ENCODE results near the gene TCERG1L.
"Not testable (repeated sequence)": the region's sequence is repeated elsewhere in the genome, so short reads cannot be mapped to it uniquely, and the experiment has no call there.

TCERG1L gene

GRCh38 chr10:131141207-131141606 is 170.3 kb downstream of the TCERG1L start:
- Histone ChIP-seq H3K27me3 (ENCODE audit: insufficient read depth, low read depth) (peaks cover 6% of the 10 kb centered on the region; the same call in 1 of the 2 replicates), H4K20me1 (ENCODE audit: insufficient read depth) (no peaks in the 10 kb centered on the region), H3K9ac (no peak overlapping the region), H3K4me3 (IDR thresholded peaks at IDR 0.05; ENCODE audit: insufficient read depth, low read depth, low read length) (no peak overlapping the region), H3K4me1 (ENCODE audit: low read depth, poor library complexity, severe bottlenecking) (no peaks in the 10 kb centered on the region), H3K4me2 (no peak overlapping the region), H2AFZ (ENCODE audit: low read depth) (no peak overlapping the region), H3K36me3 (ENCODE audit: insufficient read depth) (no peaks in the 10 kb centered on the region), H3K27ac (no peak overlapping the region), H3K79me2 (ENCODE audit: insufficient read depth, low read depth) (no peaks in the 10 kb centered on the region)
- no peak for TF ChIP-seq CTCF (conservative IDR thresholded peaks at IDR 0.05; ENCODE audit: low read depth, low read length)

GRCh38 chr10:131140606-131141005 is 170.9 kb downstream of the TCERG1L start:
- H3K4me1 ChIP-seq (ENCODE audit: low read depth, poor library complexity, severe bottlenecking), result no peaks in the 10 kb centered on the region
- no peak overlapping the region for H2AFZ ChIP-seq (ENCODE audit: low read depth)
- H3K36me3 ChIP-seq (ENCODE audit: insufficient read depth), result no peaks in the 10 kb centered on the region
- H3K79me2 ChIP-seq (ENCODE audit: insufficient read depth, low read depth), result no peaks in the 10 kb centered on the region
- H3K4me3 ChIP-seq (IDR thresholded peaks at IDR 0.05; ENCODE audit: insufficient read depth, low read depth, low read length), result no peak overlapping the region
- H3K27ac ChIP-seq, result no peak overlapping the region
- H4K20me1 ChIP-seq (ENCODE audit: insufficient read depth), result no peaks in the 10 kb centered on the region
- H3K4me2 ChIP-seq, result no peak overlapping the region
- TF ChIP-seq CTCF (conservative IDR thresholded peaks at IDR 0.05; ENCODE audit: low read depth, low read length), result no peak
- no peak overlapping the region for H3K9ac ChIP-seq
- H3K27me3 ChIP-seq (ENCODE audit: insufficient read depth, low read depth), result peaks cover 6% of the 10 kb centered on the region; the same call in 1 of the 2 replicates

GRCh38 chr10:131137223-131137622 is 174.3 kb downstream of the TCERG1L start:
- H3K4me2 ChIP-seq, result no peak overlapping the region
- H3K9ac ChIP-seq, result no peak overlapping the region
- no peaks in the 10 kb centered on the region for H3K36me3 ChIP-seq (ENCODE audit: insufficient read depth)
- peaks cover 6% of the 10 kb centered on the region; the same call in 1 of the 2 replicates for H3K27me3 ChIP-seq (ENCODE audit: insufficient read depth, low read depth)
- no peaks in the 10 kb centered on the region for H4K20me1 ChIP-seq (ENCODE audit: insufficient read depth)
- no peaks in the 10 kb centered on the region for H3K79me2 ChIP-seq (ENCODE audit: insufficient read depth, low read depth)
- H2AFZ ChIP-seq (ENCODE audit: low read depth), result no peak overlapping the region
- H3K27ac ChIP-seq, result no peak overlapping the region
- no peak for TF ChIP-seq CTCF (conservative IDR thresholded peaks at IDR 0.05; ENCODE audit: low read depth, low read length)
- H3K4me1 ChIP-seq (ENCODE audit: low read depth, poor library complexity, severe bottlenecking), result no peaks in the 10 kb centered on the region
- no peak overlapping the region for H3K4me3 ChIP-seq (IDR thresholded peaks at IDR 0.05; ENCODE audit: insufficient read depth, low read depth, low read length)

GRCh38 chr10:131136336-131136735 is 175.2 kb downstream of the TCERG1L start:
- H3K36me3 ChIP-seq (ENCODE audit: insufficient read depth); H3K27ac ChIP-seq; H3K4me2 ChIP-seq; H3K4me1 ChIP-seq (ENCODE audit: low read depth, poor library complexity, severe bottlenecking); H3K79me2 ChIP-seq (ENCODE audit: insufficient read depth, low read depth); H2AFZ ChIP-seq (ENCODE audit: low read depth); H3K9ac ChIP-seq; H3K27me3 ChIP-seq (ENCODE audit: insufficient read depth, low read depth); H4K20me1 ChIP-seq (ENCODE audit: insufficient read depth); H3K4me3 ChIP-seq (IDR thresholded peaks at IDR 0.05; ENCODE audit: insufficient read depth, low read depth, low read length): not testable (repeated sequence)

GRCh38 chr10:131135716-131136115 is 175.8 kb downstream of the TCERG1L start:
- Histone ChIP-seq H4K20me1 (ENCODE audit: insufficient read depth) (no peaks in the 10 kb centered on the region), H3K27ac (no peak overlapping the region), H3K4me1 (ENCODE audit: low read depth, poor library complexity, severe bottlenecking) (no peaks in the 10 kb centered on the region), H3K4me3 (IDR thresholded peaks at IDR 0.05; ENCODE audit: insufficient read depth, low read depth, low read length) (no peak overlapping the region), H3K27me3 (ENCODE audit: insufficient read depth, low read depth) (peaks cover 6% of the 10 kb centered on the region; the same call in 1 of the 2 replicates), H3K79me2 (ENCODE audit: insufficient read depth, low read depth) (no peaks in the 10 kb centered on the region), H3K9ac (no peak overlapping the region), H3K36me3 (ENCODE audit: insufficient read depth) (no peaks in the 10 kb centered on the region), H2AFZ (ENCODE audit: low read depth) (no peak overlapping the region), H3K4me2 (no peak overlapping the region)
- no peak for TF ChIP-seq CTCF (conservative IDR thresholded peaks at IDR 0.05; ENCODE audit: low read depth, low read length)

Data from KMS-11 (cell line).